Stimulated activated naive CD8-positive, alpha-beta T cell treated with anti-CD3 and anti-CD28 coated beads, Interleukin-15, Interleukin-2, amounts not matched to agents 100 ng/mL and 50 ng/mL, for 24 hours (primary cell): ENCODE measurements around the gene ZBED4.
A peak's percentile ranks its signal among the peaks of the same experiment; 100 is the strongest.

Experiments used
- H3K27ac Mint-ChIP-seq: one replicate; pipeline ENCODE4 v1.8.0; 2021; ENCODE audit warnings: mild to moderate bottlenecking, mixed read lengths
- H3K27me3 Mint-ChIP-seq: one replicate; pipeline ENCODE4 v1.8.0; 2021; ENCODE audit warnings: mixed read lengths
- H3K36me3 Mint-ChIP-seq: one replicate; pipeline ENCODE4 v1.8.0; 2021; ENCODE audit warnings: low read depth, mixed read lengths
- H3K4me1 Mint-ChIP-seq: one replicate; pipeline ENCODE4 v1.8.0; 2021; ENCODE audit warnings: low read depth, mixed read lengths
- H3K4me3 Mint-ChIP-seq: one replicate; pipeline ENCODE4 v1.8.0; 2021; ENCODE audit warnings: mild to moderate bottlenecking, mixed read lengths
- H3K9me3 Mint-ChIP-seq: one replicate; pipeline ENCODE4 v1.8.0; 2021; ENCODE audit warnings: mixed read lengths

The ZBED4 gene

GRCh38 chr22:49824185-49824925 lies 29.3 kb upstream of the ZBED4 start:
- Mint-ChIP-seq H3K27ac (peak overlapping the region; percentile 76), H3K36me3 (peaks cover 34% of the 10 kb centered on the region)

GRCh38 chr22:49824936-49825335 lies 28.7 kb upstream of the ZBED4 start:
- Mint-ChIP-seq H3K4me1 (peaks cover 54% of the 10 kb centered on the region), H3K27ac (peak overlapping the region; percentile 76), H3K27me3 (no peaks in the 10 kb centered on the region), H3K9me3 (no peaks in the 10 kb centered on the region), H3K4me3 (peak overlapping the region; percentile 37), H3K36me3 (peaks cover 33% of the 10 kb centered on the region)

More at GRCh38 chr22:49824185-49824925, 29.3 kb upstream of the ZBED4 start:
- no peaks in the 10 kb centered on the region for H3K27me3 Mint-ChIP-seq
- peak overlapping the region; percentile 37 for H3K4me3 Mint-ChIP-seq
- H3K4me1 Mint-ChIP-seq: peaks cover 48% of the 10 kb centered on the region
- H3K9me3 Mint-ChIP-seq: no peaks in the 10 kb centered on the region

- peaks cover 28% of the 10 kb centered on the region for H3K36me3 Mint-ChIP-seq
- no peaks in the 10 kb centered on the region for H3K27me3 Mint-ChIP-seq
- H3K27ac Mint-ChIP-seq: peak overlapping the region; percentile 91
- no peaks in the 10 kb centered on the region for H3K9me3 Mint-ChIP-seq
- peak overlapping the region; percentile 90 for H3K4me3 Mint-ChIP-seq
- H3K4me1 Mint-ChIP-seq: peaks cover 52% of the 10 kb centered on the region
Measured at GRCh38 chr22:49825436-49825835, 28.2 kb upstream of the ZBED4 start.

- Mint-ChIP-seq H3K27ac (peak overlapping the region; percentile 91), H3K36me3 (peaks cover 22% of the 10 kb centered on the region), H3K4me3 (peak overlapping the region; percentile 90), H3K9me3 (no peaks in the 10 kb centered on the region), H3K4me1 (peaks cover 47% of the 10 kb centered on the region), H3K27me3 (no peaks in the 10 kb centered on the region)
Measured at GRCh38 chr22:49825944-49826602, 27.6 kb upstream of the ZBED4 start.

GRCh38 chr22:49826603-49827270 lies 26.9 kb upstream of the ZBED4 start:
- H3K27me3 Mint-ChIP-seq: no peaks in the 10 kb centered on the region
- peak overlapping the region; percentile 91 for H3K27ac Mint-ChIP-seq
- peak overlapping the region; percentile 90 for H3K4me3 Mint-ChIP-seq
- H3K36me3 Mint-ChIP-seq: peaks cover 20% of the 10 kb centered on the region
- peaks cover 46% of the 10 kb centered on the region for H3K4me1 Mint-ChIP-seq
- no peaks in the 10 kb centered on the region for H3K9me3 Mint-ChIP-seq

GRCh38 chr22:49827271-49827852 lies 26.3 kb upstream of the ZBED4 start:
- Mint-ChIP-seq H3K27me3 (no peaks in the 10 kb centered on the region), H3K4me3 (peak overlapping the region; percentile 26), H3K27ac (no peak overlapping the region), H3K36me3 (peaks cover 20% of the 10 kb centered on the region), H3K4me1 (peaks cover 43% of the 10 kb centered on the region), H3K9me3 (no peaks in the 10 kb centered on the region)

GRCh38 chr22:49827853-49828598 lies 25.6 kb upstream of the ZBED4 start, which contains the start of gene BRD1:
Gene BRD1, minus strand, starts transcription at chr22:49827873. Its CDS starts 3,556 bp downstream, at chr22:49824317.
- H3K27ac Mint-ChIP-seq: peak within 1 kb of the TSS; percentile 91
- no peaks in the 10 kb centered on the region for H3K9me3 Mint-ChIP-seq
- H3K4me1 Mint-ChIP-seq: peaks cover 43% of the 10 kb centered on the region
- peak within 1 kb of the TSS; percentile 90 for H3K4me3 Mint-ChIP-seq
- H3K36me3 Mint-ChIP-seq: peaks cover 14% of the 10 kb centered on the region
- H3K27me3 Mint-ChIP-seq: no peaks in the 10 kb centered on the region

- no peaks in the 10 kb centered on the region for H3K9me3 Mint-ChIP-seq
Measured at GRCh38 chr22:49828599-49828965, 25.1 kb upstream of the ZBED4 start.

GRCh38 chr22:49829044-49829853 lies 24.4 kb upstream of the ZBED4 start:
- Mint-ChIP-seq H3K36me3 (peaks cover 5% of the 10 kb centered on the region), H3K27ac (peak overlapping the region; percentile 62), H3K4me3 (peak overlapping the region; percentile 63), H3K4me1 (peaks cover 44% of the 10 kb centered on the region), H3K27me3 (no peaks in the 10 kb centered on the region), H3K9me3 (no peaks in the 10 kb centered on the region)

More at GRCh38 chr22:49828599-49828965, 25.1 kb upstream of the ZBED4 start:
- Mint-ChIP-seq H3K36me3 (peaks cover 12% of the 10 kb centered on the region), H3K4me1 (peaks cover 44% of the 10 kb centered on the region), H3K4me3 (peak overlapping the region; percentile 17), H3K27me3 (no peaks in the 10 kb centered on the region), H3K27ac (peak overlapping the region; percentile 55)

GRCh38 chr22:49833340-49834007 lies 20.2 kb upstream of the ZBED4 start:
- no peaks in the 10 kb centered on the region for H3K9me3 Mint-ChIP-seq
- peaks cover 47% of the 10 kb centered on the region for H3K4me1 Mint-ChIP-seq
- H3K27ac Mint-ChIP-seq: no peak overlapping the region
- H3K4me3 Mint-ChIP-seq: no peak overlapping the region
- no peaks in the 10 kb centered on the region for H3K27me3 Mint-ChIP-seq
- H3K36me3 Mint-ChIP-seq: no peaks in the 10 kb centered on the region

- Mint-ChIP-seq H3K27me3 (no peaks in the 10 kb centered on the region), H3K4me3 (peak overlapping the region; percentile 76), H3K27ac (peak overlapping the region; percentile 93), H3K9me3 (no peaks in the 10 kb centered on the region), H3K4me1 (peaks cover 48% of the 10 kb centered on the region), H3K36me3 (no peaks in the 10 kb centered on the region)
Measured at GRCh38 chr22:49838771-49839717, 14.6 kb upstream of the ZBED4 start.

- Mint-ChIP-seq H3K4me1 (peaks cover 7% of the 10 kb centered on the region), H3K27me3 (peaks cover 18% of the 10 kb centered on the region), H3K27ac (no peak overlapping the region), H3K4me3 (no peak overlapping the region), H3K9me3 (no peaks in the 10 kb centered on the region), H3K36me3 (no peaks in the 10 kb centered on the region)
Measured at GRCh38 chr22:49845241-49845640, 8.4 kb upstream of the ZBED4 start.
